ENCODE measurements around the gene CAPN15.

The CAPN15 gene

DNA sequence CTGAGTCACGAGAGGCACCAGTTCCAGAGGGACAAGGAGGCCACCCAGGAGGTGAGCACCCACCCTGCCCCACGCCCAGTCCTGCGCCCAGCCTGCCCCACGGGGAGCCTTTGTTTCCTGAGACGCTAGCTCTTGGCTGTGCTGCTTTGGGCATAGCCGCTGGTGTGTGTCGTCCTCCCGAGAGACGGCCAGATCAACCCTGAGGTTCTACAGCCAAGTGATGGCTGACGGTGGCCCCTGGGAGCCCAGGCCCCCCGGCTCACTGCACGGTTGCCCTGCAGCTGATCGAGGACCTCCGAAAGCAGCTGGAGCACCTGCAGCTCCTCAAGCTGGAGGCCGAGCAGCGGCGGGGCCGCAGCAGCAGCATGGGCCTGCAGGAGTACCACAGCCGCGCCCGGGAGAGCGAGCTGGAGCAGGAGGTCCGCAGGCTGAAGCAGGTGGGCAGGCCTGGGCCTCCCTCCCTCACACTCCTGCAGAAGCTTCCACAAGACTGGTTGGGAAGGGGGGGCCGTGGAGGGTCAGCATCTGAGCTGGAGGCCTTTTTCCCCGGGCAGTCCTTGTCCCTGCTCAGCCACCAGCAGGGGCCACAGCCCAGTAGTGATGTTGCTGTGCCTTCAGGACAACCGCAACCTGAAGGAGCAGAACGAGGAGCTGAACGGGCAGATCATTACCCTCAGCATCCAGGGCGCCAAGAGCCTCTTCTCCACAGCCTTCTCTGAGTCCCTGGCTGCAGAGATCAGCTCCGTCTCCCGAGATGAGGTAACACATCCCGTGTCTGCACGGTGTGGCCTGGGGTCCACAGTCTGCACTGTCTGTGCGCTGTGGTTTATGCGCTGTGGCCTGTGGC lies 7.4 kb upstream of the CAPN15 start:
- no peak for DNase-seq (ENCODE audit: low read depth, low spot score)
- ChIA-PET CTCF (interaction anchor here (0.7 kb wide), 1 partner anchor 140 kb away, joined by 3 read pairs; no protein-coding TSS in a partner anchor), POLR2A (no interaction called here)
- H3K4me3 ChIP-seq (ENCODE audit: low read depth, low read length), result no peak overlapping the region
- TF ChIP-seq, protein P1, sequence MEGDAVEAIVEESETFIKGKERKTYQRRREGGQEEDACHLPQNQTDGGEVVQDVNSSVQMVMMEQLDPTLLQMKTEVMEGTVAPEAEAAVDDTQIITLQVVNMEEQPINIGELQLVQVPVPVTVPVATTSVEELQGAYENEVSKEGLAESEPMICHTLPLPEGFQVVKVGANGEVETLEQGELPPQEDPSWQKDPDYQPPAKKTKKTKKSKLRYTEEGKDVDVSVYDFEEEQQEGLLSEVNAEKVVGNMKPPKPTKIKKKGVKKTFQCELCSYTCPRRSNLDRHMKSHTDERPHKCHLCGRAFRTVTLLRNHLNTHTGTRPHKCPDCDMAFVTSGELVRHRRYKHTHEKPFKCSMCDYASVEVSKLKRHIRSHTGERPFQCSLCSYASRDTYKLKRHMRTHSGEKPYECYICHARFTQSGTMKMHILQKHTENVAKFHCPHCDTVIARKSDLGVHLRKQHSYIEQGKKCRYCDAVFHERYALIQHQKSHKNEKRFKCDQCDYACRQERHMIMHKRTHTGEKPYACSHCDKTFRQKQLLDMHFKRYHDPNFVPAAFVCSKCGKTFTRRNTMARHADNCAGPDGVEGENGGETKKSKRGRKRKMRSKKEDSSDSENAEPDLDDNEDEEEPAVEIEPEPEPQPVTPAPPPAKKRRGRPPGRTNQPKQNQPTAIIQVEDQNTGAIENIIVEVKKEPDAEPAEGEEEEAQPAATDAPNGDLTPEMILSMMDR (IDR thresholded peaks at IDR 0.05; ENCODE audit: insufficient read depth, low read length, missing control alignments), result no peak

DNA sequence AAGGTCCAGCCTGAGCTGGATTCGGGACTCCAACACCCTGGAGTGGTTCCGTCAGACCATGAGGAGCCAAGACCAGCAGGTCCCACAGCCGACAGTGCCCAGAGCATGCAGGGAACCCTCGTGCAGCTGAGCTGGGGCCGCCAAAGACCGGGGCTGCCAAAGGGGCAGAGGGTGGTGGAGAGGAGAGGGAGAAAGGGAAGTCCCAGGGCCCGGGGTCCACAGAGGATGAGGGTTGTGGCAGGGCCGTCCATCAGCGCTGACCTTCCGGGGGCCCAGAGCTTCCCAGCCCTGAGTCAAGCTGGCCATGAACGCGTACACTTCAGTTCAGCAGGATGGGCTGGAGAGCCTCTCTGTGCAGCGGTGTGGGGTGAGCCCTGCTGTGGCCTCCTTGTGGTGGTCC lies 6.7 kb upstream of the CAPN15 start:
- POLR2A ChIA-PET, result no interaction called here
- CTCF ChIA-PET, result interaction anchor here (0.7 kb wide), 1 partner anchor 141 kb away, joined by 3 read pairs; no protein-coding TSS in a partner anchor
- DNase-seq (ENCODE audit: low read depth, low spot score), result no peak
- TF ChIP-seq, protein P1 (IDR thresholded peaks at IDR 0.05; ENCODE audit: insufficient read depth, low read length, missing control alignments), result no peak
- H3K4me3 ChIP-seq (ENCODE audit: low read depth, low read length), result no peak overlapping the region

DNA sequence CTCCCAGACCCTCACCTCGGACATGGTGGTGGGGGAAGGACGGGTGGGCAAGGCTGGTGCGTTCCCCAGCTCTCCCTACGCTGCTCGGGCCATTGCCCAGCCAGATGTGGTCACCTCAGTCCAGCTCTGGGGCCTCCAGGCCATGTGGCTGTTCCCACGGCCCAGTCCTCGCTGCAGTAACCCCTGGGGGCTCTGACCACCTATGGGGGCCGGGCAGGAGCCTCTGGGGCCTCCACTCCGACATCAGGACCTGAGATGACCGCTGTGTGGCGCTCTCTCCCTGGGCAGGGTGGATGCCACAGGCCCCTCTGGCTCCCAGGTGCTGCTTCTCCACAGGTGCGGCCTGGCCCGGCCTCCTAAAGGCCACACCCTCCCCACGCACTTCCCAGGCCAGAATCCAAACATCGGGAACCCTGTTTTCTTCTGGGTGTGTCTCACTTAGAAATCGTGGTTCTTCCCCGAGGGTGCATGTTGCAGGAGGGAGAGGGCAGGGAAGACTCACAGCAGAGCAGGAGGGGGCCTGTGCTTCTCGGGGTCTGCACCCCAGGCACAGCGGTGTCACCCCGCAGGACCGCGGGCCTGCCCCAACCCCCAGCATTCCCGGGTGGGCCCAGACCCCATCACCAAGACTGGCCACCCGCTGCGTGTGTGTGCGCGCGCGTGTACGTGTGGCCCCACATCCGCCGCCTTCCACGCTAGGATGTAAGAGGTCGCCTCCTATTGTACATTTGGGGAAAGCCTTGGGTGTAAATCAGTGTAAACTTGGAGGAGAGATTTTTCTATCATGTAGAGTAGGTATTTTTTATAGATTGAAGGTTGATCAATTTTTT lies 5.9 kb upstream of the CAPN15 start:
- ChIA-PET CTCF (no interaction called here), POLR2A (interaction anchor here (0.5 kb wide), 1 partner anchor 17 kb away, joined by 3 read pairs; no protein-coding TSS in a partner anchor)
- H3K4me3 ChIP-seq (ENCODE audit: low read depth, low read length), result no peak overlapping the region
- no peak for DNase-seq (ENCODE audit: low read depth, low spot score)
- TF ChIP-seq, protein P1 (IDR thresholded peaks at IDR 0.05; ENCODE audit: insufficient read depth, low read length, missing control alignments), result no peak

DNA sequence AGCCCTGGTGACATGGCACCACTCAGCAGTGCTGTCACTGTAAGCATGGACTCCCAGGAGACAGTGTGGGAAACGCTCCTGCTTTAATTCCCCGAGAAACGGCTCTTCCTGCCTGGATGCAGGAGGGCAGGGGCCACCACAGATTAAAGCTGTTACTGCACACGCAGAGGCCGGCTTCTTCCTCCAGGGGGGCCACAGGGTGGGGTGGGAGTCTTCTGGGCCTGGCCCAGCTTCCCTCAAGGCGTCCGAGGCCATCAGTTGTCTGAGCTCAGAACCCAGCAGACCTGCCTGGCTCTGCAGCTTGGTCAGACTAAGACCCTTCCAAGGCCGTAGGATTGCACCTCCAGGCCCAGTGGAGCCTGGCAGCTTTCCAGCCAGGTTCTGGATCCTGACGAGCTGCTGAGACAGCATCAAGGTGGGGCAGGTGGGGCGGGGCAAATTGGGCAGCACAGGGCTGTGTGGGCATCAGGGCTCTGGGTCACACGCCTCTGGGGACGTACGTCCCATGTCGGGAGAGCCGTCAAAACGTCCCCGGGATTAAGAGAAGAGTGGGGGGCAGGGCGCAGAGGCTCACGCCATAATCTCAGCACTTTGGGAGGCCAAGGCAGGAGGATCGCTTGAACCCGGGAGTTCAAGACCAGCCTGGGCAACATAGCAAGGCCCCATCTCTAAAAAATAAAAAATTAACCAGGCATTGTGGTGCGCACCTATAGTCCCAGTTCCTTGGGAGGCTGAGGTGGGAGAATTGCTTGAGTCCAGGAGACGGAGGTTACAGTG lies 5.0 kb upstream of the CAPN15 start:
- ChIA-PET POLR2A (interaction anchor here (0.5 kb wide), 1 partner anchor 16 kb away, joined by 3 read pairs; no protein-coding TSS in a partner anchor), CTCF (interaction anchor here (1.0 kb wide), 1 partner anchor 131 kb away, joined by 3 read pairs; no protein-coding TSS in a partner anchor)
- no peak for DNase-seq (ENCODE audit: low read depth, low spot score)
- TF ChIP-seq, protein P1 (IDR thresholded peaks at IDR 0.05; ENCODE audit: insufficient read depth, low read length, missing control alignments), result no peak
- no peak overlapping the region for H3K4me3 ChIP-seq (ENCODE audit: low read depth, low read length)

DNA sequence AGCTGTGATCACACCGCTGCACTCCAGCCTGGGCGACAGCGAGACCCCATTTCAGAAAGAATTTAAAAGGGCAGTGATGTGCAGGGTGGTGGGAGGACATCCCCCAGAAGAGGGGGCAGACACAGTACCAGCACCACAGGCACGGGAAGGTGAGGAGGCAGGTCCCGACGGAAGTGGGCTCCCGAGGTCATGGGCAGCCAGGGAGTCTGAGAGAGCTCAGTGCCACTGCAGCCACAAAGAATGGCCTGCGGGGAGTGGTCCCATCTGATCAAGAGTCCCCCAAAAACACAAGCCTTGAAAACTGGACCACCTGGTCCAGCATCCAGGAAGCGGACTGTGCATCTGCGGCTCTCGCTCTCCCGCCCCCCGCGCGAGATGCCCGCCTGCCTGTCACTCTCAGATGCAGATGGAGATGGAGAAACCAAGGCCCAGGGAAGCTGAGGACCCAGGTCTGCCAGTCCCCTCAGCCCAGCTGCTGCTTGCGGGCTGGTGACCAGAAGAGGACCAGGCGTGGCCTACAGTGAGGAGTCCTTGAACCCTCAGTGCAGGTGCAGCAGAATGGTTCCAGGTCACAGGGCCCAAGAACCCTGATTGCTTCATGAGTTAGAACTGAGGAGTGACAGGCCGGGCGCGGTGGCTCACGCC lies 4.3 kb upstream of the CAPN15 start:
- TF ChIP-seq, protein P1 (IDR thresholded peaks at IDR 0.05; ENCODE audit: insufficient read depth, low read length, missing control alignments), result no peak
- CTCF ChIA-PET, result interaction anchor here (1.0 kb wide), 1 partner anchor 131 kb away, joined by 3 read pairs; no protein-coding TSS in a partner anchor
- POLR2A ChIA-PET, result no interaction called here
- DNase-seq (ENCODE audit: low read depth, low spot score), result no peak
- H3K4me3 ChIP-seq (ENCODE audit: low read depth, low read length), result no peak overlapping the region
